ENCODE data around the gene DAPK1.

DNA sequence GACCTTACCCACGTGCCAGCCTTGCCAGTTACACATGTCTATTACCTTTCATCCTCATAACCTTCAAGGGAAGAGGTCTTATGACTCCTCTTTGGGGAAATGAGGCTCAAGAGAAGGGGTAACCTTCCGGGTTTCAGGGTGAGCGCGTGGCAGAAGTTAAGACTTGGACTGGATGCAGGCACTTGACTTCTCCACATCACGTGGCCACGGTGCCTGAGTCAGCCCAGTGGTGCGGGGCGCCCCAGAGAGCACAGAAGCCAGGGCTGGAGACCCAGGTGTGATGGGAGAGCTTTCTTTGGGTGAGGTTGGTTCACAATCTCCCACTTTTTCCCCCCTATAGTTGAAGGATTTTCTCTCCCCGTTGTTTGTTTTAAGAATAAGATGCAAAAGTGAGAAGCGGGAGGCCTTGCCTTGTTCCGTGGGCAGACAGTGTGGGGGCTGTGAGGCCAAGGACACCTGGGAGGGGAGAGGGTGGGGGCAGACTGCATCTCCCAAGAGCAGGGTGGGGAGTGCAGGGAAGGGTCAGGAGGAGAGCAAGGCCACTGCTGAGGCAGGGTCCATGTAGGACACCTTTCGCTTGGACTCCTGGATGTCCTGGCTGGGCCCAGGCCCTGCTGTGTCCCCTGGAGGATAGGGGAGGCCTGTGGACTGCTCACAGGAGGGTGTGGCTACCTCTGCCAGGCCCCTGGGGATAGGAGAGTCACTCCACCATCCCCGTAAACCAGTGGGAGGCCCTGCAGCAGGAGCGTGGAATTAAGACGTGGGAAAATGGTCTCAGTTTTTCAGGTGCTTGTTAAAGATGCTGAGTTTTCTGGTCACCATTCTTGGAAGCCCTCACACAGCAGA, 138.2 kb downstream of the DAPK1 start:
- TF ChIP-seq, protein P1, sequence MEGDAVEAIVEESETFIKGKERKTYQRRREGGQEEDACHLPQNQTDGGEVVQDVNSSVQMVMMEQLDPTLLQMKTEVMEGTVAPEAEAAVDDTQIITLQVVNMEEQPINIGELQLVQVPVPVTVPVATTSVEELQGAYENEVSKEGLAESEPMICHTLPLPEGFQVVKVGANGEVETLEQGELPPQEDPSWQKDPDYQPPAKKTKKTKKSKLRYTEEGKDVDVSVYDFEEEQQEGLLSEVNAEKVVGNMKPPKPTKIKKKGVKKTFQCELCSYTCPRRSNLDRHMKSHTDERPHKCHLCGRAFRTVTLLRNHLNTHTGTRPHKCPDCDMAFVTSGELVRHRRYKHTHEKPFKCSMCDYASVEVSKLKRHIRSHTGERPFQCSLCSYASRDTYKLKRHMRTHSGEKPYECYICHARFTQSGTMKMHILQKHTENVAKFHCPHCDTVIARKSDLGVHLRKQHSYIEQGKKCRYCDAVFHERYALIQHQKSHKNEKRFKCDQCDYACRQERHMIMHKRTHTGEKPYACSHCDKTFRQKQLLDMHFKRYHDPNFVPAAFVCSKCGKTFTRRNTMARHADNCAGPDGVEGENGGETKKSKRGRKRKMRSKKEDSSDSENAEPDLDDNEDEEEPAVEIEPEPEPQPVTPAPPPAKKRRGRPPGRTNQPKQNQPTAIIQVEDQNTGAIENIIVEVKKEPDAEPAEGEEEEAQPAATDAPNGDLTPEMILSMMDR (IDR thresholded peaks at IDR 0.05): no peak
- TF ChIP-seq POLR2A (IDR thresholded peaks at IDR 0.05) (no peak), POLR2AphosphoS5 (IDR thresholded peaks at IDR 0.05) (no peak)

All from suprapubic skin (tissue), 4 donors.